Measurements from ENCODE around the gene GHSR. TPM values are rescaled to one million over a fixed set of nuclear protein-coding genes. Genes with fewer than 3 reads are reported as not detected.

The GHSR gene
- total RNA-seq, 2 donors from 2014 or later, result 3.6 TPM; not detected in 1

GRCh38 chr3:172475703-172476102 lies 27.4 kb upstream of the GHSR start:
- WGBS, 2 donors, result 81 to 92% methylated on average over 5 of the region's 5 CpGs
- ATAC-seq (no peak), DNase-seq (no peak)
- H3K4me3 ChIP-seq, result no peak overlapping the region
- H3K4me1 ChIP-seq, result no peaks in the 10 kb centered on the region
- intact Hi-C loops (cut with DNase I), result no loop called here
- no peaks in the 10 kb centered on the region for H3K36me3 ChIP-seq (replicated peaks in 1 of 2; ENCODE audit: insufficient read depth in 1 of 2, low read depth in 2 of 2)
- TF ChIP-seq, protein P1, sequence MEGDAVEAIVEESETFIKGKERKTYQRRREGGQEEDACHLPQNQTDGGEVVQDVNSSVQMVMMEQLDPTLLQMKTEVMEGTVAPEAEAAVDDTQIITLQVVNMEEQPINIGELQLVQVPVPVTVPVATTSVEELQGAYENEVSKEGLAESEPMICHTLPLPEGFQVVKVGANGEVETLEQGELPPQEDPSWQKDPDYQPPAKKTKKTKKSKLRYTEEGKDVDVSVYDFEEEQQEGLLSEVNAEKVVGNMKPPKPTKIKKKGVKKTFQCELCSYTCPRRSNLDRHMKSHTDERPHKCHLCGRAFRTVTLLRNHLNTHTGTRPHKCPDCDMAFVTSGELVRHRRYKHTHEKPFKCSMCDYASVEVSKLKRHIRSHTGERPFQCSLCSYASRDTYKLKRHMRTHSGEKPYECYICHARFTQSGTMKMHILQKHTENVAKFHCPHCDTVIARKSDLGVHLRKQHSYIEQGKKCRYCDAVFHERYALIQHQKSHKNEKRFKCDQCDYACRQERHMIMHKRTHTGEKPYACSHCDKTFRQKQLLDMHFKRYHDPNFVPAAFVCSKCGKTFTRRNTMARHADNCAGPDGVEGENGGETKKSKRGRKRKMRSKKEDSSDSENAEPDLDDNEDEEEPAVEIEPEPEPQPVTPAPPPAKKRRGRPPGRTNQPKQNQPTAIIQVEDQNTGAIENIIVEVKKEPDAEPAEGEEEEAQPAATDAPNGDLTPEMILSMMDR (IDR thresholded peaks at IDR 0.05), result no peak
- TF ChIP-seq POLR2A (IDR thresholded peaks at IDR 0.05), result no peak
- no peaks in the 10 kb centered on the region for H3K9me3 ChIP-seq
- H3K27me3 ChIP-seq, result no peaks in the 10 kb centered on the region
- H3K27ac ChIP-seq, result no peak overlapping the region

DNA sequence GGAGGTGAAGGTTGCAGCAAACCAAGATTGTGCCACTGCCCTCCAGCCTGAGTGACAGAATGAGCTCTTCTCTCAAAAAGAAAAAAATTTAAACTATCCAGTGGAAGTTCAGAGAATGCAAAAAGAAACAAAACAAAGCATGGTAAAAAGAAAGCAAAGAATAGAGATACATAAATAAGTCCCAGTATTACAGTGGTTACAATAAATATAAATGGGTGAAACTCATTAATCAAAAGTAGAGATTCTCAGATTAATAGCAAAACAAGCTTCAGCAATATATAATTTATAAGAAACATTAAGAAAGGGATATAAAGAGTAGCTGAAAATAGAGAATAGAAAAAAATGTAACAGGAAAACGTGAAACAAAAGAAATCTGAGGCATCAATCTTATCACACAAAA lies 23.6 kb upstream of the GHSR start:
- WGBS, 2 donors, result 45 to 56% methylated on average over 1 of the region's 1 CpG
- no peak for ATAC-seq
- Histone ChIP-seq H3K4me1 (no peaks in the 10 kb centered on the region), H3K27me3 (no peaks in the 10 kb centered on the region), H3K4me3 (no peak overlapping the region), H3K27ac (no peak overlapping the region), H3K9me3 (no peaks in the 10 kb centered on the region), H3K36me3 (replicated peaks in 1 of 2; ENCODE audit: insufficient read depth in 1 of 2, low read depth in 2 of 2) (no peaks in the 10 kb centered on the region)
- TF ChIP-seq, protein P1 (IDR thresholded peaks at IDR 0.05), result no peak
- no peak for TF ChIP-seq POLR2A (IDR thresholded peaks at IDR 0.05)
- intact Hi-C loops (cut with DNase I), result no loop called here
- no peak for DNase-seq

DNA sequence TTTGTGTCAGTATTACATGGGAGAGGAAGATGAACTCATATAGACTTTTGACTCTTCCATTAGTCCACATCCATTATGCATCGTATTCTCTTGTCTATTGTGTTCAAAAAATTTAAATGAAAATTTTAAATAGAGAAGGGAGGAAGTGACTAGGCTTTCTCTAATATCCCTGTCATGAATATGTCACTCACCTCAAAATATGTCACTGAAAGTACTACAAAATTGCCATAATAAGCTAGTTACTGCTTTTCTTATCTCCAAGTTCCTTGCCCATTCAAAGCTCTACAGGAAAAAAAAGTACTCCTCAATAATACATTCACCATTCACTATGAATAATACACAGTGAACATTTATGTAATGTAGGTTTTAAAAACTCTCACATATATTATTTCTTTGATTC lies 22.3 kb upstream of the GHSR start:
- 94 to 96% methylated on average over 1 of the region's 1 CpG for WGBS, 2 donors

GRCh38 chr3:172467170-172467824 lies 19.0 kb upstream of the GHSR start:
- Histone ChIP-seq H3K9me3 (no peaks in the 10 kb centered on the region), H3K27ac (no peak overlapping the region), H3K27me3 (no peaks in the 10 kb centered on the region), H3K4me3 (no peak overlapping the region), H3K36me3 (replicated peaks in 1 of 2; ENCODE audit: insufficient read depth in 1 of 2, low read depth in 2 of 2) (no peaks in the 10 kb centered on the region), H3K4me1 (no peaks in the 10 kb centered on the region)
- 76 to 79% methylated on average over 2 of the region's 2 CpGs for WGBS, 2 donors
- no peak for ATAC-seq
- intact Hi-C loops (cut with DNase I), result no loop called here
- no peak for DNase-seq
- TF ChIP-seq, protein P1 (IDR thresholded peaks at IDR 0.05), result no peak

More for the DNA sequence above, 22.3 kb upstream of the GHSR start:
- Histone ChIP-seq H3K9me3 (no peaks in the 10 kb centered on the region), H3K36me3 (replicated peaks in 1 of 2; ENCODE audit: insufficient read depth in 1 of 2, low read depth in 2 of 2) (no peaks in the 10 kb centered on the region), H3K4me3 (no peak overlapping the region), H3K4me1 (no peaks in the 10 kb centered on the region), H3K27me3 (no peaks in the 10 kb centered on the region), H3K27ac (no peak overlapping the region)
- intact Hi-C loops (cut with DNase I), result no loop called here
- no peak for TF ChIP-seq POLR2A (IDR thresholded peaks at IDR 0.05)
- TF ChIP-seq, protein P1 (IDR thresholded peaks at IDR 0.05), result no peak
- DNase-seq (no peak), ATAC-seq (no peak)

DNA sequence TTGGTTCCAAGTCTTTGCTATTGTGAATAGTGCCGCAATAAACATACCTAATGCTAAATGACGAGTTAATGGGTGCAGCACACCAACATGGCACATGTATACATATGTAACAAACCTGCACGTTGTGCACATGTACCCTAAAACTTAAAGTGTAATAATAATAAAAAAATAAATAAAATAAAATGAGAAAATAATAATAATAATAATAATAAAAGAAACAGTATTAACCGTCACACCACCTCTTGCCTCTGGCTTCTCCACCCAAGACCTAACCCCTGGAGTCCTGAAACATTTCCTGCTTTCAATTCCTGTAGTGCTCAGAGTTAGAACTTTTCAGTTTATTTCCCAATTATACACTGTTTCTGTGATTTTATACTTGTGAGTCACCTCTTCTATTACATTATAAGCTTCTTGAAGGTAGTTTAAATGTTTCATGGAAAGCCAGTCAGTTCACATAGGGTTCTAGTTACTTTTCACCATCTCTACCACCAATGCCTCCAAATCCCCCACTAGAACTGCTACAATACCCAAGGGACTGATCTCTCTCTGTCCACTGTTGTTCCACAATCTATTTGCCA lies 18.4 kb upstream of the GHSR start:
- no peak for DNase-seq
- Histone ChIP-seq H3K4me1 (no peaks in the 10 kb centered on the region), H3K27me3 (no peaks in the 10 kb centered on the region), H3K36me3 (replicated peaks in 1 of 2; ENCODE audit: insufficient read depth in 1 of 2, low read depth in 2 of 2) (no peaks in the 10 kb centered on the region), H3K27ac (no peak overlapping the region), H3K4me3 (no peak overlapping the region), H3K9me3 (no peaks in the 10 kb centered on the region)
- 72% methylated on average over 4 of the region's 4 CpGs for WGBS, 2 donors
- intact Hi-C loops (cut with DNase I), result no loop called here
- ATAC-seq, result no peak
- TF ChIP-seq, protein P1 (IDR thresholded peaks at IDR 0.05), result no peak
- no peak for TF ChIP-seq POLR2A (IDR thresholded peaks at IDR 0.05)
